ENCODE measurements around the gene PLXNB1. TPM values are rescaled to one million over a fixed set of nuclear protein-coding genes. Genes with fewer than 3 reads are reported as not detected.

The PLXNB1 gene
- total RNA-seq, 4 donors from 2014 or later: 129 to 530 (median 245) TPM

DNA sequence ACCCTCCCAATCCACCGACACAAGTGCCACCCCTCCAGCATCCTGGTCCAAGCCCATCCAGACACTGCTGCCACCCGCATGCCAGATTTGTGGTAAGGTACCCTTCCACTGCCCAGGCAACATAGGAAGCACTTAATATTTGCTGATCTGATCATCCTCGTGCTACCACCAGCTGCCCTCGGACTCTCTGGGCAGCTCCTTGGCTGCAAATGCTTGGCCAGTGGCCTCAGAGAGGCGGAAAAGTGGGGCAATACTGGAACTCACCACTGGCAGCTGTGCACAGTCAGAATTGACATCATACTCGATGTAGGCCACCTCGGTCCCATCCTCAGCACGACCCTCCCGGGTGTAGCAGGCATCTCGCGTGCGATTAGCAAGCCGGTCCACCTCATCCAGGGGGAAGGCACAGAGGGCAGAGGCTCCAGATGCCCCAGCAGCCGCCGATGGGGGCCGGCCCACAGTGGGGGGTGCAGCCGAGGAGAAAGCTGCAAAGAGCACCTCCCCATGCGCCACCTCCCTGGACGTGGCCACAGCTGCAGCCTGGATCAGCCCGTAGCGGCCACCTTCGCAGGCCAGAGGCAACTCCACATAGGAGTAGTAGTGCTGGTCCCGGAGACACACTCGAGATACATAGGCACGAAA, 6.5 kb downstream of the PLXNB1 start:
- in situ Hi-C loops (cut with MboI; ENCODE audit: low pct_ligation_motif_present in 1 of 4, low pct_unique_long_range_greater_than_20kb in 1 of 4, low sequenced_read_pairs in 3 of 4) (no loop called here), intact Hi-C loops (cut with DNase I; ENCODE audit: low total_unique reads) (no loop called here)
- Histone ChIP-seq H3K27ac (no peak overlapping the region), H3K9me3 (no peaks in the 10 kb centered on the region), H3K36me3 (no peaks in the 10 kb centered on the region), H3K27me3 (no peaks in the 10 kb centered on the region), H3K4me3 (no peak overlapping the region), H3K4me1 (peaks cover 31 to 37% (median 33%) of the 10 kb centered on the region in 4 donors)
- DNase-seq: no peak
- WGBS, 2 donors (ENCODE audit: low coverage in 1 of 2): 88% methylated on average over 25 of the region's 25 CpGs; no CpG with 5 or more reads in 1 of the 2 donors
- TF ChIP-seq, protein P1, sequence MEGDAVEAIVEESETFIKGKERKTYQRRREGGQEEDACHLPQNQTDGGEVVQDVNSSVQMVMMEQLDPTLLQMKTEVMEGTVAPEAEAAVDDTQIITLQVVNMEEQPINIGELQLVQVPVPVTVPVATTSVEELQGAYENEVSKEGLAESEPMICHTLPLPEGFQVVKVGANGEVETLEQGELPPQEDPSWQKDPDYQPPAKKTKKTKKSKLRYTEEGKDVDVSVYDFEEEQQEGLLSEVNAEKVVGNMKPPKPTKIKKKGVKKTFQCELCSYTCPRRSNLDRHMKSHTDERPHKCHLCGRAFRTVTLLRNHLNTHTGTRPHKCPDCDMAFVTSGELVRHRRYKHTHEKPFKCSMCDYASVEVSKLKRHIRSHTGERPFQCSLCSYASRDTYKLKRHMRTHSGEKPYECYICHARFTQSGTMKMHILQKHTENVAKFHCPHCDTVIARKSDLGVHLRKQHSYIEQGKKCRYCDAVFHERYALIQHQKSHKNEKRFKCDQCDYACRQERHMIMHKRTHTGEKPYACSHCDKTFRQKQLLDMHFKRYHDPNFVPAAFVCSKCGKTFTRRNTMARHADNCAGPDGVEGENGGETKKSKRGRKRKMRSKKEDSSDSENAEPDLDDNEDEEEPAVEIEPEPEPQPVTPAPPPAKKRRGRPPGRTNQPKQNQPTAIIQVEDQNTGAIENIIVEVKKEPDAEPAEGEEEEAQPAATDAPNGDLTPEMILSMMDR (IDR thresholded peaks at IDR 0.05): no peak
- TF ChIP-seq POLR2A (IDR thresholded peaks at IDR 0.05) (no peak), POLR2AphosphoS5 (IDR thresholded peaks at IDR 0.05) (no peak), EP300 (IDR thresholded peaks at IDR 0.05; ENCODE audit: low read depth) (no peak)

DNA sequence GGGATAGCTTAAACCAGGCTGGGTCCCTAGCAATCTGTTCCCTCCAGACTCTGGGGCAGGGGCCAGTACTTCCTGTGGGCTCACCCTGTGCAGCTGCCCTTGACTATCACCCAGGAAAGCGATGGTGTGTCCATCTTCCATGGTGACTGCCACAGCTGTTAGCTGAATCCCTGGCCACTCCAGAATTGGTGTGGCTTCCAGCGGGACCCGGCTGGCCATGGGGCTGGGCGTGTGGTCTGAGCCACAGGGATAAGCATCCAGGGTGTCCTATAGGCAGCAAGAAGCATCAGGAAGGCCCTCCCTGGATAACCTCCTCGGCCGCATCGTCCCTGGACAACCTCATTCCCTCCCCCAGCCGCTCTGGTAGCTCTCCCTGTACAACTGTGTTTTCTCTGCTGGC, 7.2 kb downstream of the PLXNB1 start:
- H3K27ac ChIP-seq: no peak overlapping the region

DNA sequence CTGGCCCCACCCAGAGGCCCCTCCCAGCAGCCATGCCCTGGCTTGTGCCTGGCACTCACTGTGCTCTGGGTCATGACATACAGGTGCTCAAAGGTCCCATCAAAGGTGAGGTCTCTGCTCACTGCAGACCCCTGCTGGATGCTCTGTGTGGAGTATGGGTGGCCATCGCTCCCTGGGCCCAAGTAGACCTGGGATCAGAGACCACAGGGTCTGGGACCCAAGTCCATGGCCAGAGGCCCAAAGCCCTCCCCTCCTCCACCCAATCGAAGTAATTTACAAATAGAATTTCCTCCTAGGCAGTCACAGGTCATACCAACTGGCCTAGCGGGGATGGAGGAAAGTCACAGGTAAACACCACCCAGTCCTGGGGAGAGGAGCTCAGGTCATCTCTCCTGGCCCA, 7.6 kb downstream of the PLXNB1 start:
- peaks cover 22 to 26% (median 23%) of the 10 kb centered on the region in 4 donors for H3K4me1 ChIP-seq
- no peaks in the 10 kb centered on the region for H3K9me3 ChIP-seq
- no peak overlapping the region for H3K27ac ChIP-seq
- no peak overlapping the region for H3K4me3 ChIP-seq
- in situ Hi-C loops (cut with MboI; ENCODE audit: low pct_ligation_motif_present in 1 of 4, low pct_unique_long_range_greater_than_20kb in 1 of 4, low sequenced_read_pairs in 3 of 4) (no loop called here), intact Hi-C loops (cut with DNase I; ENCODE audit: low total_unique reads) (no loop called here)
- no peaks in the 10 kb centered on the region for H3K27me3 ChIP-seq
- H3K36me3 ChIP-seq: no peaks in the 10 kb centered on the region
- WGBS, 2 donors (ENCODE audit: low coverage in 1 of 2): 87% methylated on average over 2 of the region's 3 CpGs; no CpG with 5 or more reads in 1 of the 2 donors
- TF ChIP-seq EP300 (IDR thresholded peaks at IDR 0.05; ENCODE audit: low read depth) (no peak), POLR2AphosphoS5 (IDR thresholded peaks at IDR 0.05) (no peak), POLR2A (IDR thresholded peaks at IDR 0.05) (no peak)
- TF ChIP-seq, protein P1 (IDR thresholded peaks at IDR 0.05): no peak
- DNase-seq: no peak

More for the DNA sequence above, 7.2 kb downstream of the PLXNB1 start:
- in situ Hi-C loops (cut with MboI; ENCODE audit: low pct_ligation_motif_present in 1 of 4, low pct_unique_long_range_greater_than_20kb in 1 of 4, low sequenced_read_pairs in 3 of 4) (no loop called here), intact Hi-C loops (cut with DNase I; ENCODE audit: low total_unique reads) (no loop called here)
- H3K4me3 ChIP-seq: no peak overlapping the region
- H3K36me3 ChIP-seq: no peaks in the 10 kb centered on the region
- H3K27me3 ChIP-seq: no peaks in the 10 kb centered on the region
- 86% methylated on average over 7 of the region's 8 CpGs; no CpG with 5 or more reads in 1 of the 2 donors for WGBS, 2 donors (ENCODE audit: low coverage in 1 of 2)
- no peak for DNase-seq
- H3K9me3 ChIP-seq: no peaks in the 10 kb centered on the region
- peaks cover 26 to 30% (median 26%) of the 10 kb centered on the region in 4 donors for H3K4me1 ChIP-seq
- TF ChIP-seq POLR2AphosphoS5 (IDR thresholded peaks at IDR 0.05) (no peak), EP300 (IDR thresholded peaks at IDR 0.05; ENCODE audit: low read depth) (no peak), POLR2A (IDR thresholded peaks at IDR 0.05) (no peak)
- TF ChIP-seq, protein P1 (IDR thresholded peaks at IDR 0.05): no peak

DNA sequence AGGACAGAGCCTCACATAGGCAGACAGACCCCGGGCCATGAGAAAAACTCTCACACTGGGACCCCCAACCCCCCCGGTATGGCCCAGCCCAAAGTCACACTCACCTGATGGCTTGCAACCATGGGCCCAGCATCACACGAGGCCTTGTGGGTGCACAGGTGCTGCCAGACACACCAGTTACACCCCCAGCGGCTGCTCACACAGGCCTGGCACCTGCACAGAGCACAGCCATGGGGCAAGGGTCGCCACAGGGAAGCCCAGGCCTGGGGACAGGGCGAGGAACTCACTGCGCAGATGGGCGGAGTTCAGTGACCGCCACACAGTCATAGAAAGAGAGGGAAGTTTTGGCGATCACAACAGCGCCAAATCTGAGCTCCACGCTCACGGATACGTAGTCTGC, 9.3 kb downstream of the PLXNB1 start:
- TF ChIP-seq POLR2AphosphoS5 (IDR thresholded peaks at IDR 0.05): no peak
- TF ChIP-seq, protein P1 (IDR thresholded peaks at IDR 0.05): no peak
- TF ChIP-seq POLR2A (IDR thresholded peaks at IDR 0.05): no peak
- TF ChIP-seq EP300 (IDR thresholded peaks at IDR 0.05; ENCODE audit: low read depth): no peak
- Histone ChIP-seq H3K4me1 (peaks cover 6 to 9% (median 8%) of the 10 kb centered on the region in 4 donors), H3K4me3 (no peak overlapping the region), H3K36me3 (no peaks in the 10 kb centered on the region), H3K9me3 (no peaks in the 10 kb centered on the region), H3K27ac (no peak overlapping the region), H3K27me3 (no peaks in the 10 kb centered on the region)
- no peak for DNase-seq
- in situ Hi-C loops (cut with MboI; ENCODE audit: low pct_ligation_motif_present in 1 of 4, low pct_unique_long_range_greater_than_20kb in 1 of 4, low sequenced_read_pairs in 3 of 4): no loop called here
- intact Hi-C loops (cut with DNase I; ENCODE audit: low total_unique reads): no loop called here
- 87 to 90% methylated on average over 2 to 14 of the region's 14 CpGs for WGBS, 2 donors (ENCODE audit: low coverage in 1 of 2)
